Gastrocnemius medialis (tissue), 4 donors: ENCODE measurements around the gene EVX2.

Experiments used
- CTCF ChIP-seq, 5 experiments: fragments of 450-650 bp in 3 of 5; fragments of 200-600 bp in 2 of 5; sonication (generic) in 2 of 5; IDR thresholded peaks in 4 of 5; conservative IDR thresholded peaks in 1 of 5; 1 replicate in 4 of 5; 2 replicates in 1 of 5; pipeline ENCODE4 v1.5.1; 2016 to 2019; ENCODE audit warnings: antibody characterized with exemption in 5 of 5, mild to moderate bottlenecking in 3 of 5, moderate library complexity in 3 of 5
- POLR2A ChIP-seq, 2 donors: fragments of 450-650 bp; IDR thresholded peaks; one replicate each; pipeline ENCODE4 v1.6.1; 2017; ENCODE audit warnings: antibody characterized with exemption in 2 of 2, mild to moderate bottlenecking in 2 of 2, moderate library complexity in 2 of 2

- TF ChIP-seq POLR2A (IDR thresholded peaks at IDR 0.05) (no peak), CTCF (IDR thresholded peaks at IDR 0.05 in 4 of 5, conservative IDR thresholded peaks at IDR 0.05 in 1 of 5) (no peak)
Measured at GRCh38 chr2:176096243-176096985, 12.7 kb upstream of the EVX2 start.
